Measurements from ENCODE around the gene ASTN2. TPM values are rescaled to one million over a fixed set of nuclear protein-coding genes. Genes with fewer than 3 reads are reported as not detected.

ASTN2 gene
- total RNA-seq, 2 experiments from 2014 or later: 1.7 to 4.2 TPM

- TF ChIP-seq EZH2phosphoT487 (IDR thresholded peaks at IDR 0.05; ENCODE audit: borderline replicate concordance, low read depth, low read length): no peak
- TF ChIP-seq CTCF (conservative IDR thresholded peaks at IDR 0.05; ENCODE audit: low read length): no peak
- Histone ChIP-seq H3K36me3 (ENCODE audit: insufficient read depth, low read length) (no peaks in the 10 kb centered on the region), H4K20me1 (ENCODE audit: insufficient read depth, low read length) (no peaks in the 10 kb centered on the region), H3K9me3 (ENCODE audit: low read length) (no peaks in the 10 kb centered on the region), H3K79me2 (ENCODE audit: insufficient read depth, low read depth, low read length) (no peaks in the 10 kb centered on the region), H3K27ac (ENCODE audit: low read depth, low read length, poor library complexity, severe bottlenecking) (no peak overlapping the region), H3K4me3 (ENCODE audit: low read depth, low read length, poor library complexity, severe bottlenecking) (no peak overlapping the region), H3K4me1 (ENCODE audit: insufficient read depth, low read length, poor library complexity, severe bottlenecking) (no peaks in the 10 kb centered on the region), H3K4me2 (ENCODE audit: low read length) (no peak overlapping the region), H2AFZ (ENCODE audit: low read length) (no peak overlapping the region), H3K9me2 (ENCODE audit: insufficient read depth, low read length) (no peaks in the 10 kb centered on the region)
- CTCF ChIA-PET (ENCODE audit: unreplicated experiment): no interaction called here
- BruUV-seq (replicated peaks): no TSS peak
- DNase-seq (ENCODE audit: low spot score): no peak
- POLR2A ChIA-PET: no interaction called here
- intact Hi-C loops (cut with micrococcal nuclease; ENCODE audit: unreplicated experiment): no loop called here
Measured at GRCh38 chr9:116905171-116905588, 509.7 kb downstream of the ASTN2 start.

- Histone ChIP-seq H3K9me3 (ENCODE audit: low read length) (no peaks in the 10 kb centered on the region), H3K27ac (ENCODE audit: low read depth, low read length, poor library complexity, severe bottlenecking) (no peak overlapping the region), H2AFZ (ENCODE audit: low read length) (no peak overlapping the region), H3K79me2 (ENCODE audit: insufficient read depth, low read depth, low read length) (no peaks in the 10 kb centered on the region), H3K4me3 (ENCODE audit: low read depth, low read length, poor library complexity, severe bottlenecking) (no peak overlapping the region), H3K36me3 (ENCODE audit: insufficient read depth, low read length) (no peaks in the 10 kb centered on the region), H3K4me1 (ENCODE audit: insufficient read depth, low read length, poor library complexity, severe bottlenecking) (no peaks in the 10 kb centered on the region), H3K4me2 (ENCODE audit: low read length) (no peak overlapping the region), H4K20me1 (ENCODE audit: insufficient read depth, low read length) (no peaks in the 10 kb centered on the region), H3K9me2 (ENCODE audit: insufficient read depth, low read length) (no peaks in the 10 kb centered on the region)
- no peak for DNase-seq (ENCODE audit: low spot score)
- no peak for TF ChIP-seq CTCF (conservative IDR thresholded peaks at IDR 0.05; ENCODE audit: low read length)
- TF ChIP-seq EZH2phosphoT487 (IDR thresholded peaks at IDR 0.05; ENCODE audit: borderline replicate concordance, low read depth, low read length): no peak
- ChIA-PET CTCF (ENCODE audit: unreplicated experiment) (no interaction called here), POLR2A (no interaction called here)
- BruUV-seq (replicated peaks): no TSS peak
- intact Hi-C loops (cut with micrococcal nuclease; ENCODE audit: unreplicated experiment): no loop called here
Measured at GRCh38 chr9:116904165-116904564, 510.7 kb downstream of the ASTN2 start.

- intact Hi-C loops (cut with micrococcal nuclease; ENCODE audit: unreplicated experiment): no loop called here
- no peaks in the 10 kb centered on the region for H4K20me1 ChIP-seq (ENCODE audit: insufficient read depth, low read length)
- H3K27ac ChIP-seq (ENCODE audit: low read depth, low read length, poor library complexity, severe bottlenecking): no peak overlapping the region
- no peak for TF ChIP-seq EZH2phosphoT487 (IDR thresholded peaks at IDR 0.05; ENCODE audit: borderline replicate concordance, low read depth, low read length)
- H3K4me1 ChIP-seq (ENCODE audit: insufficient read depth, low read length, poor library complexity, severe bottlenecking): no peaks in the 10 kb centered on the region
- H3K36me3 ChIP-seq (ENCODE audit: insufficient read depth, low read length): no peaks in the 10 kb centered on the region
- ChIA-PET POLR2A (interaction anchor here (0.6 kb wide), 1 partner anchor 250 kb away, joined by 5 read pairs; no protein-coding TSS in a partner anchor), CTCF (ENCODE audit: unreplicated experiment) (no interaction called here)
- H3K9me3 ChIP-seq (ENCODE audit: low read length): no peaks in the 10 kb centered on the region
- no peak overlapping the region for H2AFZ ChIP-seq (ENCODE audit: low read length)
- H3K4me2 ChIP-seq (ENCODE audit: low read length): no peak overlapping the region
- DNase-seq (ENCODE audit: low spot score): no peak
- H3K9me2 ChIP-seq (ENCODE audit: insufficient read depth, low read length): no peaks in the 10 kb centered on the region
- no peak overlapping the region for H3K4me3 ChIP-seq (ENCODE audit: low read depth, low read length, poor library complexity, severe bottlenecking)
- no peaks in the 10 kb centered on the region for H3K79me2 ChIP-seq (ENCODE audit: insufficient read depth, low read depth, low read length)
- BruUV-seq (replicated peaks): no TSS peak
Measured at GRCh38 chr9:116901260-116901659, 513.6 kb downstream of the ASTN2 start.
